NCI-H1092 treated with DMSO at 0.1 percent for 48 hours (cell line): ENCODE data around the gene PGM2.
"Not testable (repeated sequence)": the region's sequence is repeated elsewhere in the genome, so short reads cannot be mapped to it uniquely, and the experiment has no call there.

Source experiments
- DNase-seq: peaks from one replicate; lab custom pipeline; 2025; lab: John Stamatoyannopoulos, UW

The PGM2 gene

GRCh38 chr4:37818752-37819151 is 7.7 kb upstream of the PGM2 start:
- no peak for DNase-seq

- not testable (repeated sequence) for DNase-seq
Observed at GRCh38 chr4:37820458-37820857, 6.0 kb upstream of the PGM2 start.

- peak; percentile 58 for DNase-seq
Observed at GRCh38 chr4:37821953-37822605, 4.4 kb upstream of the PGM2 start.

- DNase-seq = not testable (repeated sequence)
Observed at GRCh38 chr4:37825501-37825900, 985 bp upstream of the PGM2 start.

GRCh38 chr4:37825968-37826294 is 555 bp upstream of the PGM2 start:
- DNase-seq = no peak

- no peak for DNase-seq
Observed at GRCh38 chr4:37827030-37827685, 672 bp downstream of the PGM2 start.

GRCh38 chr4:37827802-37828321 is 1.4 kb downstream of the PGM2 start:
- no peak for DNase-seq

GRCh38 chr4:37828843-37829242 is 2.4 kb downstream of the PGM2 start:
- no peak for DNase-seq

GRCh38 chr4:37830640-37831039 is 4.2 kb downstream of the PGM2 start:
- no peak for DNase-seq

GRCh38 chr4:37835031-37835430 is 8.5 kb downstream of the PGM2 start:
- no peak for DNase-seq

GRCh38 chr4:37835806-37836205 is 9.3 kb downstream of the PGM2 start:
- DNase-seq = no peak

GRCh38 chr4:37836274-37836673 is 9.8 kb downstream of the PGM2 start:
- DNase-seq = no peak

GRCh38 chr4:37836838-37837440 is 10.5 kb downstream of the PGM2 start:
- no peak for DNase-seq

- no peak for DNase-seq
Observed at GRCh38 chr4:37837446-37837845, 11.0 kb downstream of the PGM2 start.

- DNase-seq = no peak
Observed at GRCh38 chr4:37839426-37839825, 12.9 kb downstream of the PGM2 start.

GRCh38 chr4:37844204-37844603 is 17.7 kb downstream of the PGM2 start:
- no peak for DNase-seq

- DNase-seq = no peak
Observed at GRCh38 chr4:37845201-37845600, 18.7 kb downstream of the PGM2 start.

GRCh38 chr4:37847311-37847884 is 20.9 kb downstream of the PGM2 start:
- no peak for DNase-seq

GRCh38 chr4:37852376-37852775 is 25.9 kb downstream of the PGM2 start:
- no peak for DNase-seq

- DNase-seq = no peak
Observed at GRCh38 chr4:37858112-37858511, 31.6 kb downstream of the PGM2 start.

GRCh38 chr4:37858872-37859271 is 32.4 kb downstream of the PGM2 start:
- DNase-seq = no peak

- no peak for DNase-seq
Observed at GRCh38 chr4:37860266-37860665, 33.8 kb downstream of the PGM2 start.

GRCh38 chr4:37862961-37863360 is 36.5 kb downstream of the PGM2 start:
- DNase-seq = no peak
